ENCODE measurements around the gene EPG5. TPM values are rescaled to one million over a fixed set of nuclear protein-coding genes. Genes with fewer than 3 reads are reported as not detected.
"Not testable (repeated sequence)": the region's sequence is repeated elsewhere in the genome, so short reads cannot be mapped to it uniquely, and the experiment has no call there.

The EPG5 gene
- total RNA-seq, 1 experiment from 2014 or later, result 5.8 TPM

DNA sequence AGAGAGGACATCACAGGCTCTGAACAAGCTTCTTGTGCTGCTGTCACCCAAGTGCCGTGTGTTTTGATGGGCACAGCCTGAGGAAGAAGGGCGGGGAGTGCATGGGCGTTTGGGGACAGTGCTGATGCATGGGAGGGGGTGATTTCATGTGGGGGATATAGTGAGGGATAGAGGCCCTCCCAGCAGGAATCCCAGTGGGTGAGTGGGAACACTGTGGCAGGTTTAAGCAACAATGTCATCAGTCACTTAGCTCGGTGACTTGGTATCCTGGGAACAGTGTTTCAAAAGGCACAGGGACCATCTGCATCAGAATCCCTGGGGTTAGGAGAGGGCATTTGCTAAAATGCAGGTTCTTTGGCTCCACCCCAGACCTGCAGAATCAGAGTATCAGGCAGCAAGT lies 141.0 kb downstream of the EPG5 start:
- no peak for DNase-seq (ENCODE audit: low spot score)
- in situ Hi-C loops (cut with HindIII; ENCODE audit: low sequenced_read_pairs), result no loop called here

DNA sequence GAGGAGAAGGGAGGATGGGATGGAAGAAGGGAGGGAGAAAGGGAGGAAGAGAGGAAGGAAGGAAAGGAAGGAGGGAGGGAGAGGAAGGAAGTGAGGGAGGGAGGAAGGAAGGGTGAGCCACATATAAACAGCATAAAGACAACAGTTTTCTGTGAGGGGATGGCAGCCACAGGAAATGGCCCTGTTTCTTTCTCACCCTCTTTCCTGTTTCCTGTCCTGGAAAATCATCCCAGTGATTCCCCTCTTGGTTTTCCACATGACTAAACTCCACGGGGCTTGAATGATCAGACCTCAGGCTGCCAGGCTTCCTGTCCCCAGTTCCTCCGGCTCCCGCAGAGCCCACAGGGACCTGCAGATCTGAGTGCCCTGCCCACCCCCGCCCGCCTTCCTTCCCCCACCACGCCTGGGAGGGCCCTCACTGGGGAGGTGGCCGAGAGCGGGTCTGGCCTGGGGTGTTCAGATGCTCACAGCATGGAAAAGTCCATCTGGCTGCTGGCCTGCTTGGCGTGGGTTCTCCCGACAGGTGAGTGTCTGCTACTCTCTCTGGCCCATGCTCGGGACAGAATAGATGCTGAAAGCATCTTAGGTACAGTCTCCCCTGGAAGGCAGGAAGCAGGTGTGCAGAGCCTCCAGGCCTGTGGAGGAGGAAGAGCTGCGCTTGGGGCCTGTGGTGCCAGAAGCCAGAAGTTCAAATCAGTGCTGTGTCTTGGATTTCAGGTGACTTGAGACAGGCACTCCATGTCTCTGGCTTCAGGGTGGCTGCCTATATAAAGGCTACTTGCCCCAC lies 141.7 kb downstream of the EPG5 start, which contains the start of gene SIGLEC15:
Gene SIGLEC15, plus strand, starts transcription at position 418 of the 787 bp plus-strand sequence. Its CDS starts 54 bp downstream, at position 472.
- DNase-seq (ENCODE audit: low spot score), result peak; percentile 35

GRCh38 chr18:45821711-45822110 lies 145.4 kb downstream of the EPG5 start:
- in situ Hi-C loops (cut with HindIII; ENCODE audit: low sequenced_read_pairs), result no loop called here
- no peak for DNase-seq (ENCODE audit: low spot score)

More for the DNA sequence above, 141.7 kb downstream of the EPG5 start, which contains the start of gene SIGLEC15:
- in situ Hi-C loops (cut with HindIII; ENCODE audit: low sequenced_read_pairs), result no loop called here

DNA sequence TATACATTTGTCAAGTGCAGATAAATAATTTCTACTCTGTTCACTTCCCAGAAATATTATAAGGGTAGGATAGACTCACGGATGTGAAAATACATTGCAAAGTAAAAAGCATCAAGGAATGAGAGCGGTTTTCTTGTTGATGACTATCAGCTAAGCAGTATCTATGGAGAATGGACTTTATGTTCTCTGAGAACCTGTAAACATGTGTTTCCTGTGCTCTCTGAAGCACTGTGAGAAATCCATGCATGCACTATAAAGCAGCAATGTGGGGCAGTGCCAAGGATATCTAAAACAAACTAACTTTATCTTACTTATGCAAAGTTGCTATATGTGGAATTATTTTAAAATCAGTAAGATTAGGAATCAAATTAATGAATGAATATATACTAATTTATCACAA lies 146.1 kb downstream of the EPG5 start:
- no peak for DNase-seq (ENCODE audit: low spot score)
- in situ Hi-C loops (cut with HindIII; ENCODE audit: low sequenced_read_pairs), result no loop called here

DNA sequence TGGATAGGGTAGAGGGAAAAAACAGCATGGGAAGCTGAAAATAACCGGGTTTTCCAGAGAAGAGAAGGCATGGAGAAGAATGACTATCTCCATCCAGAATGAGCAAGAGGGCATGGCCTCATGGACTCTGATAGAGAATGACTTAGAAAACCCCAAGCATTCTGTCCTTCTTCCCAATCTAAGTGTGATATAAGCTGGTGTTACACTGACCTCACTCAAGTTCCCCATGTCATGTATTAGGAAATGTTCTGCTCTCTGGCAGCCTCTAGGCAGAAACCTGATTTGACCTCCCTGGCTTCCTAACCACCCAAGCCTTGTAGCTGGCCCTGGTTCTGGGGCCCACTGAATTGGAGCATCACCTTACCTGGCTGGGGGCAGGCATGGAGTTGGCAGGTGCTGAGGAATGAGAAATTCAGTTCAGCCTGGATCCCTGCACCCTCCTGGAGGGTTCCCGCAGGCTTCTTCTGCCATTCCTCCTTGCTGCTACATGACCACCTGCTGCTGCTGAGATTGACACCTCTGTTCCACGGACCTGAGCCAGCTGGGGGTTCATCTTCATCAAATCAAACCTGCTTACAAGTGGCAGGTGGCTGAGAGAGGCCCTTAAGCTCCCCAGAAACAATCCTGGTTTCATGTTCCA lies 146.9 kb downstream of the EPG5 start:
- no peak for DNase-seq (ENCODE audit: low spot score)
- in situ Hi-C loops (cut with HindIII; ENCODE audit: low sequenced_read_pairs), result no loop called here

DNA sequence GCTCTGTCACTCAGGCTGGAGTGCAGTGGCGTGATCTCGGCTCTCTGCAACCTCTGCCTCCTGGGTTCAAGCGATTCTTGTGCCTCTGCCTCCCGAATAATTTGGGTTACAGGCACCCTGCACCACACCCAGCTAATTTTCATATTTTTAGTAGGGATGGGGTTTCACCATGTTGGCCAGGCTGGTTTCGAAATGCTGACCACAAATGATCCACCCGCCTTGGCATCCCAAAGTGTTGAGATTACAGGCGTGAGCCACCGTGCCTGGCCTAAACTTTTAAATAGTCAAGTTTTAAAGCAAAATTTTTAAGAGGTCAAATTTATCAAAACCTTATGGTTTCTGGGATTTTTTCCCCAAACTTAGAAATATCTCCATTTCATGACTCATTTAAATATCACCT lies 148.4 kb downstream of the EPG5 start:
- in situ Hi-C loops (cut with HindIII; ENCODE audit: low sequenced_read_pairs); DNase-seq (ENCODE audit: low spot score): not testable (repeated sequence)

DNA sequence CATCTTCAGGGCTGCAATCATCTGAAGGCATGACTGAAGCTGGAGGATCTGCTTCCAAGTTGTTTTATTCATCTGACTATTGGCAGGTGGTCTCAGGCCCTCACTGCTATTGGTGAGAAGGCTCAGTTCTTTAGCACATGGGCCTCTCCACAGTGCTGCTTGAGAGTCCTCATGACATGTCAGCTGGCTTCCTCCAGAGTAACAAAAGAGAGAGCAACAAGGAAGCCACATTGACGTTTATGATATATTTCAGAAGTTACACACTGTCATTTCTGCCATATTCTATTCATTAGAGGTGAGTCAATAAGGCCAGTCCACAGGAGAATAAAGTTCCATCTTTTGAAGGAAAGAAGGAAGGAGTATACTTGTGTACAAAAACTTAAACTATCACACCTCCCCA lies 149.6 kb downstream of the EPG5 start:
- in situ Hi-C loops (cut with HindIII; ENCODE audit: low sequenced_read_pairs), result no loop called here
- no peak for DNase-seq (ENCODE audit: low spot score)

- DNase-seq (ENCODE audit: low spot score); in situ Hi-C loops (cut with HindIII; ENCODE audit: low sequenced_read_pairs): not testable (repeated sequence)
Observed at GRCh38 chr18:45814733-45815132, 152.4 kb downstream of the EPG5 start.

DNA sequence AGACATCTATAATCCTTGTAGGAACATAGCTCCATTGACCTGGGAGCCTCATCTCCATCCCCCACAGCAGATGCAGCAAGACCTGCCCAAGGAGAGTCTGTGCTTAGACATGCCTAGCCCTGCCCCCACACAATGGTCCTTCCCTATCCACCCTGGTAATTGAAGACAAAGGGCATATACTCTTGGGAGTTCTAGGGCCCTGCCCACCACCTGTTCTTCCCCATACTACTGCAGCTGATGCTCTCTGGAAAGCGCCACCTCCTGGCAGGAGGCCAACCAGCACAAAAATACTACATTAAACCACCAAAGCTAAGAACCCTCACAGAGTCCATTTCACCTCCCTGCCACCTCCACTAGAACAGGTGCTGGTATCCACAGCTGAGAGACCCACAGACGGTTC lies 160.0 kb downstream of the EPG5 start:
- DNase-seq (ENCODE audit: low spot score); in situ Hi-C loops (cut with HindIII; ENCODE audit: low sequenced_read_pairs): not testable (repeated sequence)

DNA sequence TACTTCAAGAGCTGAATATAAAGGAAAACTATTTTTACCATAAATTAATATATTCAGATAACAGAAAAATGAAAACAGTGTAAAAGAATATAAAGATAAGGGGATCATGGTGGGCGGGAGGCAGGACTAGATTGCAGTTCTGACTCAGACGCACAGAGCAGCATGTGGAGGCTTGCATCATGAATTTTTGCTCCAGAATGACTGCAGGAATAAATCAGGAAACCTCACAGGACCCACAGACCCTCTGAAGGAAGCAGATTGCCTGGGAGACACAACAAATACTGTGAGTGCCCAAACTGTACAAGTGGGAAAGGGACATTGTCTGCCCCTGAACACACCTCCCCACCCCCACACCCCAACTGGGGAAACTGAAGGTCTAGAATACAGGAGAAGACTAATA lies 160.9 kb downstream of the EPG5 start:
- in situ Hi-C loops (cut with HindIII; ENCODE audit: low sequenced_read_pairs), result no loop called here
- DNase-seq (ENCODE audit: low spot score), result no peak

DNA sequence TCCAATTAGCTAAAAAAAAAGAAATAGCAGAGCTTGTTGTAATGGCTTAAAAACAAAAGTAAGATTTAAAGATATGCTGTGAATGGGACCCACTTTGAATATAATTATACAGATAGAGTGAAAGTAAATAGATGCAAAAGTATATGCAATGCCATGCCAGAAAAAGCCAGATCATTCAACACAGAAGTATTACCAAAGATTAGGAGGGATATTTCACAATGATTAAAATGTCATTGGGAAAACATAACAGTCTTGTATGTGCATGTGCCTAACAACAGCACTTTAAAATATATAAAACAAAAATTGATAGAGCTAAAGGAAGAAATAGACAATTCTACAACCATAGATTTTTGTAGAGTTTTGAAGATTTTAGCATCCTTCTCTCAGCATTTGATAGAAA lies 161.6 kb downstream of the EPG5 start:
- no peak for DNase-seq (ENCODE audit: low spot score)
- in situ Hi-C loops (cut with HindIII; ENCODE audit: low sequenced_read_pairs), result no loop called here

GRCh38 chr18:45802814-45803492 lies 164.2 kb downstream of the EPG5 start:
- in situ Hi-C loops (cut with HindIII; ENCODE audit: low sequenced_read_pairs), result no loop called here
- no peak for DNase-seq (ENCODE audit: low spot score)

GRCh38 chr18:45801416-45802004 lies 165.6 kb downstream of the EPG5 start:
- DNase-seq (ENCODE audit: low spot score), result no peak
- in situ Hi-C loops (cut with HindIII; ENCODE audit: low sequenced_read_pairs), result no loop called here

Other genes with a start within 250 kb of the EPG5 start
- not detected in 2 replicates for gene SLC14A1, start 243.1 kb downstream of the EPG5 start, total RNA-seq (2014; rRNA removed; shearing (Covaris generic))
- gene SIGLEC15, start 141.7 kb downstream of the EPG5 start, total RNA-seq (2014; rRNA removed; shearing (Covaris generic)), result not detected in 2 replicates
- 18.9 and 19.0 TPM in 2 replicates for gene PSTPIP2, start 104.9 kb upstream of the EPG5 start, total RNA-seq (2014; rRNA removed; shearing (Covaris generic))
- gene ATP5F1A, start 131.0 kb upstream of the EPG5 start, total RNA-seq (2014; rRNA removed; shearing (Covaris generic)), result 912 and 973 TPM in 2 replicates
- gene HAUS1, start 137.1 kb upstream of the EPG5 start, total RNA-seq (2014; rRNA removed; shearing (Covaris generic)), result 237 and 250 TPM in 2 replicates

All from G401 (cell line).